IMR-90 (cell line): ENCODE results near the gene HCK. TPM values are rescaled to one million over a fixed set of nuclear protein-coding genes. Genes with fewer than 3 reads are reported as not detected.

Experiments used
- ATAC-seq: fragments of 200-7000 bp; cut with Tn5 transposase; 2 replicates; pipeline ENCODE4 v1.9.1; 2020; ENCODE audit warnings: low read depth, mild to moderate bottlenecking, moderate library complexity
- BruUV-seq: library from RNA; stranded (reverse); fragments of 400-500 nt; replicated peaks from 2 replicates; lab custom pipeline; 2021; lab: Mats Ljungman, UMichigan
- CTCF ChIA-PET: fragments of 300-600 bp; formaldehyde crosslinking; extraction: SDS; loops from one replicate; lab custom pipeline; 2021; ENCODE audit warnings: antibody characterized with exemption; lab: Yijun Ruan, JAX
- POLR2A ChIA-PET: fragments of 300-600 bp; sonication (Branson Sonifier 250); formaldehyde crosslinking; loops from one replicate; lab custom pipeline; 2022; ENCODE audit warnings: antibody characterized with exemption; ENCODE audit not compliant: unreplicated experiment; lab: Charles Lee
- DNase-seq: peaks from one replicate; pipeline ENCODE4 v3.0.0; 2013
- H2AFZ ChIP-seq: replicated peaks from 2 replicates; pipeline ENCODE3; 2013; ENCODE audit warnings: low read length, mild to moderate bottlenecking; ENCODE audit not compliant: poor library complexity
- H2AK5ac ChIP-seq: 2 replicates; pipeline ENCODE4 v1.6.1; 2013; ENCODE audit warnings: low read depth, low read length, inconsistent platforms
- H2AK9ac ChIP-seq: replicated peaks from 2 replicates; pipeline ENCODE3; 2013; ENCODE audit warnings: mild to moderate bottlenecking, low read depth, low read length, moderate library complexity; ENCODE audit not compliant: poor library complexity
- H2BK120ac ChIP-seq: 2 replicates; pipeline ENCODE4 v1.6.1; 2013; ENCODE audit warnings: low read depth, low read length, inconsistent platforms
- H2BK15ac ChIP-seq: 3 replicates; pipeline ENCODE4 v1.6.1; 2013; ENCODE audit warnings: low read depth, low read length, inconsistent platforms
- H2BK20ac ChIP-seq: 2 replicates; pipeline ENCODE4 v1.6.1; 2013; ENCODE audit warnings: low read depth, mild to moderate bottlenecking, inconsistent platforms, low read length, moderate library complexity
- H2BK5ac ChIP-seq: 2 replicates; pipeline ENCODE4 v1.6.1; 2013; ENCODE audit warnings: mild to moderate bottlenecking, low read depth, low read length, inconsistent platforms; ENCODE audit not compliant: poor library complexity, severe bottlenecking
- H3K14ac ChIP-seq: replicated peaks from 2 replicates; pipeline ENCODE4 v1.6.1; 2013; ENCODE audit warnings: low read depth, low read length, inconsistent platforms
- H3K18ac ChIP-seq: 2 replicates; pipeline ENCODE4 v1.6.1; 2013; ENCODE audit warnings: low read depth, low read length, control low read depth
- H3K23ac ChIP-seq: 2 replicates; pipeline ENCODE4 v1.6.1; 2013; ENCODE audit warnings: low read depth, low read length, inconsistent platforms
- H3K27ac ChIP-seq: 2 replicates; pipeline ENCODE4 v1.5.1; 2013; ENCODE audit warnings: mild to moderate bottlenecking, control low read depth, low read length; ENCODE audit not compliant: insufficient read depth
- H3K27me3 ChIP-seq: 2 replicates; pipeline ENCODE4 v1.6.1; 2013; ENCODE audit warnings: low read length; ENCODE audit not compliant: control insufficient read depth, insufficient read depth
- H3K36me3 ChIP-seq: 2 replicates; pipeline ENCODE4 v1.6.1; 2013; ENCODE audit warnings: low read length, mixed read lengths; ENCODE audit not compliant: control insufficient read depth, insufficient read depth
- H3K4ac ChIP-seq: 2 replicates; pipeline ENCODE4 v1.6.1; 2013; ENCODE audit warnings: low read depth, low read length, inconsistent platforms
- H3K4me1 ChIP-seq: 2 replicates; pipeline ENCODE4 v1.6.1; 2013; ENCODE audit warnings: low read length, mixed read lengths; ENCODE audit not compliant: control insufficient read depth, insufficient read depth
- H3K4me2 ChIP-seq: 2 replicates; pipeline ENCODE4 v1.6.1; 2013; ENCODE audit warnings: low read depth, mild to moderate bottlenecking, control low read depth, low read length, moderate library complexity
- H3K4me3 ChIP-seq: 2 replicates; pipeline ENCODE4 v1.5.1; 2013; ENCODE audit warnings: low read depth, mild to moderate bottlenecking, control low read depth, low read length, moderate library complexity; ENCODE audit not compliant: insufficient read depth
- H3K56ac ChIP-seq: 2 replicates; pipeline ENCODE4 v1.6.1; 2013; ENCODE audit warnings: low read length, inconsistent platforms; ENCODE audit not compliant: insufficient read depth; ENCODE audit errors: extremely low read depth
- H3K79me1 ChIP-seq, 2 experiments: 2 replicates each; pipeline ENCODE4 v1.6.1; 2013; ENCODE audit warnings: low read length in 2 of 2, inconsistent platforms in 1 of 2, low read depth in 1 of 2
- H3K9ac ChIP-seq: 2 replicates; pipeline ENCODE4 v1.6.1; 2013; ENCODE audit warnings: low read depth, low read length, control low read depth
- H3K9me1 ChIP-seq: 2 replicates; pipeline ENCODE4 v1.6.1; 2013; ENCODE audit warnings: low read length, inconsistent platforms; ENCODE audit not compliant: insufficient read depth
- H3K9me3 ChIP-seq: 2 replicates; pipeline ENCODE4 v1.6.1; 2013; ENCODE audit warnings: low read length; ENCODE audit not compliant: control insufficient read depth, insufficient read depth
- H4K20me1 ChIP-seq: 2 replicates; pipeline ENCODE4 v1.6.1; 2013; ENCODE audit warnings: low read length, inconsistent platforms; ENCODE audit not compliant: insufficient read depth
- H4K5ac ChIP-seq: 2 replicates; pipeline ENCODE4 v1.6.1; 2013; ENCODE audit warnings: mild to moderate bottlenecking, low read depth, low read length, control low read depth
- H4K8ac ChIP-seq, 2 experiments: 2 replicates each; pipeline ENCODE4 v1.6.1; 2013; ENCODE audit warnings: low read depth in 2 of 2, low read length in 2 of 2, control low read depth in 1 of 2, inconsistent platforms in 1 of 2
- H4K91ac ChIP-seq: 2 replicates; pipeline ENCODE4 v1.6.1; 2013; ENCODE audit warnings: low read depth, low read length, inconsistent platforms; ENCODE audit not compliant: insufficient read depth
- FOS ChIP-seq: fragments of 150-350 bp; IDR thresholded peaks from 2 replicates; pipeline ENCODE4 v1.6.1; 2016; ENCODE audit warnings: low read depth, low read length
- MAFK ChIP-seq: IDR thresholded peaks from 2 replicates; pipeline ENCODE4 v1.6.1; 2012; ENCODE audit warnings: low read depth, low read length, improper control_type of control experiment
- MXI1 ChIP-seq: IDR thresholded peaks from 2 replicates; pipeline ENCODE4 v1.6.1; 2012; ENCODE audit warnings: low read depth, mild to moderate bottlenecking, low read length, moderate library complexity, borderline replicate concordance
- NFE2L2 ChIP-seq: fragments of 150-350 bp; IDR thresholded peaks from 2 replicates; pipeline ENCODE4 v1.6.1; 2016; ENCODE audit warnings: low read depth, mild to moderate bottlenecking, low read length
- POLR2A ChIP-seq: IDR thresholded peaks from 2 replicates; pipeline ENCODE4 v1.6.1; 2012; ENCODE audit warnings: mild to moderate bottlenecking, low read depth, low read length
- RFX5 ChIP-seq: IDR thresholded peaks from 2 replicates; pipeline ENCODE4 v1.8.0; 2012; ENCODE audit warnings: low read depth, mild to moderate bottlenecking, low read length, moderate library complexity
- WGBS, 2 experiments: methylation state at CpG; one replicate each; pipeline versions ENCODE4 v1.1.5 to v1.1.7; 2013; ENCODE audit warnings: missing lambda C conversion rate in 2 of 2; ENCODE audit not compliant: insufficient read length in 1 of 2; ENCODE audit errors: extremely low coverage in 2 of 2; 5-methylcytosine and 5-hydroxymethylcytosine counted together
- dilution Hi-C: fragments of 300-500 bp; cut with HindIII; formaldehyde crosslinking; loops from one replicate; pipeline ENCODE4 v1.14.3; 2018; ENCODE audit warnings: low sequenced_read_pairs; ENCODE audit not compliant: unreplicated experiment
- in situ Hi-C: fragments of 300-500 bp; cut with MboI; formaldehyde crosslinking; loops from 3 replicates; pipeline ENCODE4 v1.14.3; 2019; ENCODE audit warnings: low sequenced_read_pairs, inconsistent platforms, mixed read lengths
- intact Hi-C: fragments of 100-400 bp; cut with micrococcal nuclease; formaldehyde crosslinking; loops from 2 replicates; pipeline ENCODE4 v1.10.0; 2022
- polyA plus RNA-seq, 3 experiments: library from polyadenylated mRNA; depleted of rRNA; stranded (reverse); fragments of >200 nt; gene quantifications; 2 replicates each; pipeline ENCODE4 v1.2.3, GENCODE V29; 2012; ENCODE audit warnings: low replicate concordance in 1 of 3
- total RNA-seq: library from RNA; depleted of rRNA; stranded (reverse); fragments of >200 nt; gene quantifications from 2 replicates; pipeline ENCODE4 v1.2.3, GENCODE V29; 2012

Gene HCK
- total and polyA plus RNA-seq, 2 of the 4 experiments (the other 2 are of a cell fraction) = not detected

DNA sequence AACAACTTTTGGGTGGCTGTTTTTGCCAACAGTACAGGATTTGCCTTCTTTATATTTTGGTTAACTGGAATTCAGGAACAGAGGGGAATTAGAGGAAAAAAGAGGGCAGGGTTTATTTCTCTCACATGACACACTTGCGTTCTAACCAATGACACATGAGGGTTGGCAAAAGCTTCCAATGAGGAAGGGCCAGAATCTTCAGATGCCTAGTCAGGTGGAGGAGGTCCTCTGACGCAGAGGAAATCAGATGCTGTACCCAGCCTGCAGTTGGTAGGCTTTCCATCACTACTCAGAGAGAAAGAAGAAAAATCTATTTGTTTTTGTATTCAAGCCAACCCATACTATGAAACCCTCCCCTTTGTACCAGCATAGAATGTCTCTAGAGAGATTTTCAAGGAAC is 78.3 kb downstream of the HCK start:
- no peak for ATAC-seq
- BruUV-seq = no TSS peak
- H3K27ac ChIP-seq = no peak overlapping the region
- dilution Hi-C loops (no loop called here), in situ Hi-C loops (no loop called here), intact Hi-C loops (no loop called here)
- no peak overlapping the region for H2AK9ac ChIP-seq
- no peak overlapping the region for H2BK15ac ChIP-seq
- POLR2A ChIA-PET = no interaction called here
- no peak for TF ChIP-seq MAFK
- TF ChIP-seq MXI1 = no peak
- TF ChIP-seq POLR2A = no peak
- no peak for TF ChIP-seq NFE2L2
- TF ChIP-seq RFX5 = no peak
- no peak for TF ChIP-seq FOS
- H3K79me1 ChIP-seq = peaks cover 50 to 82% of the 10 kb centered on the region in 2 experiments
- H3K27me3 ChIP-seq = no peaks in the 10 kb centered on the region
- no peak overlapping the region for H4K5ac ChIP-seq
- H3K9ac ChIP-seq = no peak overlapping the region
- H4K8ac ChIP-seq = no peak overlapping the region
- H3K9me3 ChIP-seq = no peaks in the 10 kb centered on the region
- peaks cover under 1% of the 10 kb centered on the region for H3K4me1 ChIP-seq
- no peak overlapping the region for H2BK20ac ChIP-seq
- peaks cover 20% of the 10 kb centered on the region for H3K9me1 ChIP-seq
- no peak overlapping the region for H3K56ac ChIP-seq
- H3K4ac ChIP-seq = no peak overlapping the region
- peaks cover 6% of the 10 kb centered on the region for H3K36me3 ChIP-seq
- no peak overlapping the region for H3K4me2 ChIP-seq
- no peak for DNase-seq
- WGBS, 2 experiments = no CpG with 5 or more reads among the region's 2 CpGs
- H3K4me3 ChIP-seq = no peak overlapping the region
- peaks cover 80% of the 10 kb centered on the region for H4K20me1 ChIP-seq
- H4K91ac ChIP-seq = no peak overlapping the region
- no peak overlapping the region for H2AK5ac ChIP-seq
- no peak overlapping the region for H3K23ac ChIP-seq
- H3K18ac ChIP-seq = no peak overlapping the region
- no peak overlapping the region for H3K14ac ChIP-seq
- H2BK120ac ChIP-seq = no peak overlapping the region
- no peak overlapping the region for H2AFZ ChIP-seq
- CTCF ChIA-PET = no interaction called here
- H2BK5ac ChIP-seq = no peak overlapping the region
